A673 (cell line): ENCODE data around the gene GAST. TPM values are rescaled to one million over a fixed set of nuclear protein-coding genes. Genes with fewer than 3 reads are reported as not detected.

Source experiments
- BruUV-seq: library from RNA; stranded (reverse); fragments of 400-500 nt; replicated peaks from 2 replicates; lab custom pipeline; 2021; lab: Mats Ljungman, UMichigan
- CTCF ChIA-PET: fragments of 300-600 bp; sonication (Branson Sonifier 250); formaldehyde crosslinking; loops from one replicate; lab custom pipeline; 2022; ENCODE audit warnings: antibody characterized with exemption; lab: Charles Lee
- POLR2A ChIA-PET: fragments of 300-600 bp; sonication (Branson Sonifier 250); formaldehyde crosslinking; loops from one replicate; lab custom pipeline; 2022; ENCODE audit warnings: antibody characterized with exemption; ENCODE audit not compliant: low non-redundant PET; lab: Charles Lee
- DNase-seq: peaks from one replicate; pipeline ENCODE4 v3.0.0-alpha.2; 2015; ENCODE audit warnings: low spot score
- H3K27ac ChIP-seq: fragments of 200-600 bp; sonication (generic); 2 replicates; pipeline ENCODE4 v1.5.1; 2016; ENCODE audit warnings: mixed run types, low read depth, mild to moderate bottlenecking, mixed read lengths, antibody characterized with exemption, low read length; ENCODE audit not compliant: poor library complexity, severe bottlenecking
- H3K27me3 ChIP-seq: fragments of 200-600 bp; sonication (generic); replicated peaks from 2 replicates; pipeline ENCODE4 v1.6.1; 2017; ENCODE audit warnings: mixed run types, low read depth, mild to moderate bottlenecking, mixed read lengths, antibody characterized with exemption, low read length; ENCODE audit not compliant: insufficient read depth, poor library complexity
- H3K36me3 ChIP-seq: fragments of 200-600 bp; sonication (generic); 2 replicates; pipeline ENCODE4 v1.6.1; 2016; ENCODE audit warnings: mixed run types, mild to moderate bottlenecking, mixed read lengths, antibody characterized with exemption, low read length; ENCODE audit not compliant: insufficient read depth, poor library complexity, severe bottlenecking
- H3K4me1 ChIP-seq: fragments of 200-600 bp; sonication (generic); 2 replicates; pipeline ENCODE4 v1.6.1; 2017; ENCODE audit warnings: mixed run types, mild to moderate bottlenecking, mixed read lengths, antibody characterized with exemption, low read length; ENCODE audit not compliant: insufficient read depth, poor library complexity, severe bottlenecking
- H3K4me3 ChIP-seq: fragments of 200-600 bp; sonication (generic); 2 replicates; pipeline ENCODE4 v1.5.1; 2016; ENCODE audit warnings: low read depth, mixed run types, mild to moderate bottlenecking, mixed read lengths, low read length; ENCODE audit not compliant: poor library complexity, severe bottlenecking
- H3K9me3 ChIP-seq: fragments of 200-600 bp; sonication (generic); 2 replicates; pipeline ENCODE4 v1.6.1; 2016; ENCODE audit warnings: mixed run types, low read depth, mild to moderate bottlenecking, mixed read lengths, antibody characterized with exemption, low read length; ENCODE audit not compliant: poor library complexity, severe bottlenecking
- EZH2 ChIP-seq: fragments of 200-600 bp; sonication (generic); IDR thresholded peaks from 2 replicates; pipeline ENCODE4 v1.6.1; 2017; ENCODE audit warnings: borderline replicate concordance, low read depth, mild to moderate bottlenecking, mixed read lengths, antibody characterized with exemption, low read length; ENCODE audit not compliant: poor library complexity, severe bottlenecking
- intact Hi-C: fragments of 100-400 bp; cut with micrococcal nuclease; formaldehyde crosslinking; loops from one replicate; pipeline ENCODE4 v1.10.0; 2022; ENCODE audit not compliant: unreplicated experiment
- total RNA-seq: library from RNA; stranded (reverse); gene quantifications from 2 replicates; pipeline ENCODE4 v1.2.3, GENCODE V29; 2021
- TF ChIP-seq, protein P1 (sequence below): fragments of 300-800, 200-600 bp; sonication (generic); conservative IDR thresholded peaks from 2 replicates; pipeline ENCODE4 v1.5.1; 2017; ENCODE audit warnings: low read depth, mild to moderate bottlenecking, antibody characterized with exemption, low read length, moderate library complexity, mixed read lengths

Gene GAST
- total RNA-seq, 1 experiment from 2014 or later = not detected

DNA sequence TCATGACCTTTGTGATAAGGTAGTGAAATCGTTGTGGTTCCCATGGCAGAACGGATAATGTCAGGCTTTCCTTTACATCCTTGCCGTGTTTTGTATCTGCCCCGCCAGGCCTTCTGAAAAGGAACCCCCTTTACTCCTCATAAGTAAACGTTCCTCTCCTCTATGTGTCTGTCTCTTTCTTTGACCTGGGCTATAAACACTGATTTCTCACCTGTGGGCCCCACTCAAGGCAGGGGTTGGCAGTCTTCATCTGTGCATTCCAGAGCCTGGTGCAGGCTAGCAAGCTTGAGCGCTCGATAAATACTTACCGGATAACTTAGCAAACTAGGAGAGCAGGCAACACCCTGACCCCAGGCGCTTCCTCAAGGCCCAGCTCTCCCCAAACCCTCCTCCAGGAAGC lies 29.6 kb downstream of the GAST start:
- H3K4me1 ChIP-seq = no peaks in the 10 kb centered on the region
- ChIA-PET POLR2A (no interaction called here), CTCF (no interaction called here)
- BruUV-seq = no TSS peak
- H3K36me3 ChIP-seq = no peaks in the 10 kb centered on the region
- H3K4me3 ChIP-seq = no peak overlapping the region
- TF ChIP-seq EZH2 = no peak
- TF ChIP-seq, protein P1, sequence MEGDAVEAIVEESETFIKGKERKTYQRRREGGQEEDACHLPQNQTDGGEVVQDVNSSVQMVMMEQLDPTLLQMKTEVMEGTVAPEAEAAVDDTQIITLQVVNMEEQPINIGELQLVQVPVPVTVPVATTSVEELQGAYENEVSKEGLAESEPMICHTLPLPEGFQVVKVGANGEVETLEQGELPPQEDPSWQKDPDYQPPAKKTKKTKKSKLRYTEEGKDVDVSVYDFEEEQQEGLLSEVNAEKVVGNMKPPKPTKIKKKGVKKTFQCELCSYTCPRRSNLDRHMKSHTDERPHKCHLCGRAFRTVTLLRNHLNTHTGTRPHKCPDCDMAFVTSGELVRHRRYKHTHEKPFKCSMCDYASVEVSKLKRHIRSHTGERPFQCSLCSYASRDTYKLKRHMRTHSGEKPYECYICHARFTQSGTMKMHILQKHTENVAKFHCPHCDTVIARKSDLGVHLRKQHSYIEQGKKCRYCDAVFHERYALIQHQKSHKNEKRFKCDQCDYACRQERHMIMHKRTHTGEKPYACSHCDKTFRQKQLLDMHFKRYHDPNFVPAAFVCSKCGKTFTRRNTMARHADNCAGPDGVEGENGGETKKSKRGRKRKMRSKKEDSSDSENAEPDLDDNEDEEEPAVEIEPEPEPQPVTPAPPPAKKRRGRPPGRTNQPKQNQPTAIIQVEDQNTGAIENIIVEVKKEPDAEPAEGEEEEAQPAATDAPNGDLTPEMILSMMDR = no peak
- DNase-seq = no peak
- intact Hi-C loops = no loop called here
- no peaks in the 10 kb centered on the region for H3K27me3 ChIP-seq
- no peak overlapping the region for H3K27ac ChIP-seq
- no peaks in the 10 kb centered on the region for H3K9me3 ChIP-seq

DNA sequence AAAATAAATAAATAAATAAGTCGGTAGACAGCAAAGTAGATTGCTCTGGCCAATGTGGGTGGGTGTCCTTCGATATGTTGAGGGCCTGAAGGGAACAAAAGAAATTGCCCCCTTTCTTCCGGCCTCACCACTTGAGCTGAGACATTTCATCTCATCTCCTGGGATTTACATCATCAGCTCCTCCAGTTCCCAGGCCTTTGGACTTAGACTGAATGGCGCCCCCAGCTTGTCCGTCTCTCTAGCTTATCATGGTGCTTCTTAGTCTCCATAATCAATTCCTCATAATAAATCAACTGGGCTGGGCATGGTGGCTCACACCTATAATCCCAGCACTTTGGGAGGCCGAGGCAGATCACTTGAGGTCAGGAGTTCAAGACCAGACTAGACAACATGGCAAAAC lies 36.1 kb downstream of the GAST start:
- no peak for DNase-seq
- no peak overlapping the region for H3K4me3 ChIP-seq
- CTCF ChIA-PET = interaction anchor here (0.6 kb wide), 1 partner anchor 32 kb away, joined by 3 read pairs; no protein-coding TSS in a partner anchor
- POLR2A ChIA-PET = no interaction called here
- H3K36me3 ChIP-seq = no peaks in the 10 kb centered on the region
- TF ChIP-seq EZH2 = no peak
- TF ChIP-seq, protein P1 = no peak
- no peaks in the 10 kb centered on the region for H3K9me3 ChIP-seq
- H3K27ac ChIP-seq = no peak overlapping the region
- no peaks in the 10 kb centered on the region for H3K27me3 ChIP-seq
- BruUV-seq = no TSS peak
- H3K4me1 ChIP-seq = no peaks in the 10 kb centered on the region
- intact Hi-C loops = no loop called here

DNA sequence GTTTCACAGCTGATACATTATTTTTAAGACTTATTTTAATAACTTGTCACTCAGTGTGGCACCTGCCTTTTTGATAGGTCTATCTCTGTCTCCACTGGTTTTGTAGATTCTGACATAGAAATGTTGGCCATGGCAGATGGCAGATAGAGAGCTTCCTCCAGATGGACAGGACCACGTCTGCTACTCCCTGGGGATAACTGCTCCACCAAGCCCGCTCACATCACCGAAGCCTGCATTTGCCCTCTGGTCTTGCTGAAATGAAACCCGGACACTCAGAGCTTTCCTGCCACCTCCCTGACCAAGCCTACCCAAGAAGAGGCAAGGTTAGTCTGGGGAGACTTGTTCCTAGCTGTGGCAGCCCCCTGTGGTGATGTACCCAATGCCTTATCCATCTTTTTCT lies 38.7 kb downstream of the GAST start:
- no peaks in the 10 kb centered on the region for H3K9me3 ChIP-seq

More for the DNA sequence above, 38.7 kb downstream of the GAST start:
- DNase-seq = no peak
- Histone ChIP-seq H3K36me3 (no peaks in the 10 kb centered on the region), H3K4me1 (no peaks in the 10 kb centered on the region), H3K27ac (no peak overlapping the region), H3K27me3 (no peaks in the 10 kb centered on the region), H3K4me3 (no peak overlapping the region)
- ChIA-PET POLR2A (no interaction called here), CTCF (no interaction called here)
- BruUV-seq = no TSS peak
- TF ChIP-seq, protein P1 = no peak
- TF ChIP-seq EZH2 = no peak
- intact Hi-C loops = no loop called here
